Tibial artery (tissue), 4 donors: ENCODE data around the gene PCAT6.
"Not testable (repeated sequence)": the region's sequence is repeated elsewhere in the genome, so short reads cannot be mapped to it uniquely, and the experiment has no call there.

ENCODE experiments used
- DNase-seq, 2 donors: peaks; one replicate each; pipeline ENCODE4 v3.0.0-alpha.2; 2019
- H3K27ac ChIP-seq, 2 donors: fragments of 200-600 bp; sonication (generic) in 1 of 2; 1 replicate in 1 of 2; 2 replicates in 1 of 2; pipeline ENCODE4 v1.5.1; 2018 to 2019; ENCODE audit warnings: mild to moderate bottlenecking in 1 of 2
- H3K27me3 ChIP-seq, 2 donors: fragments of 200-600 bp; sonication (generic) in 1 of 2; one replicate each; pipeline versions ENCODE4 v1.5.1 to v1.6.0; 2016 to 2019
- H3K36me3 ChIP-seq, 3 donors: fragments of 200-600 bp; sonication (generic) in 2 of 3; one replicate each; pipeline ENCODE4 v1.5.1; 2016 to 2019; ENCODE audit warnings: mild to moderate bottlenecking in 2 of 3
- H3K4me1 ChIP-seq, 4 donors: fragments of 200-600 bp; sonication (generic) in 2 of 4; 1 replicate in 3 of 4; 2 replicates in 1 of 4; pipeline ENCODE4 v1.5.1; 2016 to 2019
- H3K4me3 ChIP-seq, 2 donors: fragments of 200-600 bp; sonication (generic) in 1 of 2; 1 replicate in 1 of 2; 2 replicates in 1 of 2; pipeline ENCODE4 v1.5.1; 2018 to 2019; ENCODE audit warnings: mild to moderate bottlenecking in 2 of 2
- H3K9me3 ChIP-seq, 3 donors: fragments of 200-600 bp; sonication (generic) in 1 of 3; one replicate each; pipeline ENCODE4 v1.5.1; 2016 to 2019
- CTCF ChIP-seq, 2 experiments: fragments of 200-600 bp in 1 of 2; fragments of 450-650 bp in 1 of 2; IDR thresholded peaks; one replicate each; pipeline ENCODE4 v1.5.1; 2017 to 2019; ENCODE audit warnings: antibody characterized with exemption in 2 of 2, mild to moderate bottlenecking in 1 of 2, moderate library complexity in 1 of 2
- intact Hi-C: fragments of 100-400 bp; cut with DNase I; formaldehyde crosslinking; loops from one replicate; pipeline ENCODE4 v1.15.0; 2023; ENCODE audit warnings: low total_unique reads

PCAT6 gene

GRCh38 chr1:202812176-202813026, 1.6 kb downstream of the PCAT6 start:
- Histone ChIP-seq H3K27ac (no peak overlapping the region), H3K9me3 (no peaks in the 10 kb centered on the region), H3K36me3 (no peaks in the 10 kb centered on the region), H3K4me1 (peaks cover 0 to 17% (median 11%) of the 10 kb centered on the region in 4 donors), H3K27me3 (no peaks in the 10 kb centered on the region), H3K4me3 (no peak overlapping the region)
- DNase-seq = no peak
- intact Hi-C loops = loop anchor here (10.0 kb wide), 1 partner anchor 52 kb away; no protein-coding TSS in a partner anchor
- no peak for TF ChIP-seq CTCF (IDR thresholded peaks at IDR 0.05)

- Histone ChIP-seq H3K9me3 (no peaks in the 10 kb centered on the region), H3K4me1 (peaks cover 0 to 17% (median 7%) of the 10 kb centered on the region in 4 donors), H3K27me3 (no peaks in the 10 kb centered on the region), H3K4me3 (no peak overlapping the region), H3K36me3 (no peaks in the 10 kb centered on the region), H3K27ac (no peak overlapping the region)
- no peak for TF ChIP-seq CTCF (IDR thresholded peaks at IDR 0.05)
- intact Hi-C loops = loop anchor here (10.0 kb wide), 1 partner anchor 50 kb away; no protein-coding TSS in a partner anchor
- no peak for DNase-seq
Measured at GRCh38 chr1:202815120-202815519, 4.4 kb downstream of the PCAT6 start.

GRCh38 chr1:202818819-202819218, 8.1 kb downstream of the PCAT6 start:
- DNase-seq = no peak
- H3K9me3 ChIP-seq = no peaks in the 10 kb centered on the region
- H3K36me3 ChIP-seq = no peaks in the 10 kb centered on the region
- no peak overlapping the region for H3K4me3 ChIP-seq
- no peak overlapping the region for H3K27ac ChIP-seq
- no peaks in the 10 kb centered on the region for H3K4me1 ChIP-seq
- no peak for TF ChIP-seq CTCF (IDR thresholded peaks at IDR 0.05)
- intact Hi-C loops = loop anchor here (10.0 kb wide), 1 partner anchor 46 kb away; no protein-coding TSS in a partner anchor
- H3K27me3 ChIP-seq = peaks cover 0 to 2% of the 10 kb centered on the region in 2 donors

- no peak for DNase-seq
- Histone ChIP-seq H3K27ac (no peak overlapping the region), H3K4me1 (no peaks in the 10 kb centered on the region), H3K36me3 (no peaks in the 10 kb centered on the region), H3K9me3 (no peaks in the 10 kb centered on the region), H3K27me3 (peaks cover 0 to 2% of the 10 kb centered on the region in 2 donors), H3K4me3 (no peak overlapping the region)
- intact Hi-C loops = no loop called here
- no peak for TF ChIP-seq CTCF (IDR thresholded peaks at IDR 0.05)
Measured at GRCh38 chr1:202821467-202821866, 10.7 kb downstream of the PCAT6 start.

GRCh38 chr1:202825748-202826147, 15.0 kb downstream of the PCAT6 start:
- no peak overlapping the region for H3K27ac ChIP-seq
- H3K4me1 ChIP-seq = no peaks in the 10 kb centered on the region
- H3K36me3 ChIP-seq = no peaks in the 10 kb centered on the region
- H3K27me3 ChIP-seq = peaks cover 0 to 2% of the 10 kb centered on the region in 2 donors
- no peaks in the 10 kb centered on the region for H3K9me3 ChIP-seq
- intact Hi-C loops = no loop called here
- H3K4me3 ChIP-seq = no peak overlapping the region
- TF ChIP-seq CTCF (IDR thresholded peaks at IDR 0.05) = no peak
- no peak for DNase-seq

- H3K4me3 ChIP-seq, H3K9me3 ChIP-seq, DNase-seq, intact Hi-C loops, H3K36me3 ChIP-seq, H3K4me1 ChIP-seq, H3K27me3 ChIP-seq, H3K27ac ChIP-seq: not testable (repeated sequence)
Measured at GRCh38 chr1:202829223-202829622, 18.5 kb downstream of the PCAT6 start.
